ENCODE results near the gene GLCCI1. TPM values are rescaled to one million over a fixed set of nuclear protein-coding genes. Genes with fewer than 3 reads are reported as not detected.

The GLCCI1 gene
- total RNA-seq, 1 experiment from 2014 or later = 4.6 TPM

- no peaks in the 10 kb centered on the region for H3K9me3 ChIP-seq (ENCODE audit: control insufficient read depth in 1 of 2, insufficient read depth in 1 of 2, low read depth in 1 of 2, low read length in 2 of 2)
- BruUV-seq (replicated peaks) = no TSS peak
- DNase-seq (ENCODE audit: low read depth, low spot score) = no peak
- POLR2A ChIA-PET = no interaction called here
- TF ChIP-seq YY1 (IDR thresholded peaks at IDR 0.05; ENCODE audit: extremely low read depth, insufficient replicate concordance, low read depth, low read length) (no peak), ZFX (IDR thresholded peaks at IDR 0.05) (no peak), EZH2 (IDR thresholded peaks at IDR 0.05) (no peak), SRF (IDR thresholded peaks at IDR 0.05; ENCODE audit: low read depth) (no peak), JUND (IDR thresholded peaks at IDR 0.05) (no peak), FOSL1 (IDR thresholded peaks at IDR 0.05; ENCODE audit: low read depth) (no peak), ELF1 (IDR thresholded peaks at IDR 0.05; ENCODE audit: borderline replicate concordance, low read depth) (no peak), ATF3 (IDR thresholded peaks at IDR 0.05) (no peak), POLR2AphosphoS5 (IDR thresholded peaks at IDR 0.05; ENCODE audit: low read depth, low read length) (no peak), SIN3A (IDR thresholded peaks at IDR 0.05; ENCODE audit: low read depth) (no peak), EZH2phosphoT487 (IDR thresholded peaks at IDR 0.05; ENCODE audit: borderline replicate concordance) (no peak), CBX3 (IDR thresholded peaks at IDR 0.05; ENCODE audit: low read depth) (no peak), CEBPB (IDR thresholded peaks at IDR 0.05; ENCODE audit: low read depth) (no peak)
- TF ChIP-seq, protein P1, sequence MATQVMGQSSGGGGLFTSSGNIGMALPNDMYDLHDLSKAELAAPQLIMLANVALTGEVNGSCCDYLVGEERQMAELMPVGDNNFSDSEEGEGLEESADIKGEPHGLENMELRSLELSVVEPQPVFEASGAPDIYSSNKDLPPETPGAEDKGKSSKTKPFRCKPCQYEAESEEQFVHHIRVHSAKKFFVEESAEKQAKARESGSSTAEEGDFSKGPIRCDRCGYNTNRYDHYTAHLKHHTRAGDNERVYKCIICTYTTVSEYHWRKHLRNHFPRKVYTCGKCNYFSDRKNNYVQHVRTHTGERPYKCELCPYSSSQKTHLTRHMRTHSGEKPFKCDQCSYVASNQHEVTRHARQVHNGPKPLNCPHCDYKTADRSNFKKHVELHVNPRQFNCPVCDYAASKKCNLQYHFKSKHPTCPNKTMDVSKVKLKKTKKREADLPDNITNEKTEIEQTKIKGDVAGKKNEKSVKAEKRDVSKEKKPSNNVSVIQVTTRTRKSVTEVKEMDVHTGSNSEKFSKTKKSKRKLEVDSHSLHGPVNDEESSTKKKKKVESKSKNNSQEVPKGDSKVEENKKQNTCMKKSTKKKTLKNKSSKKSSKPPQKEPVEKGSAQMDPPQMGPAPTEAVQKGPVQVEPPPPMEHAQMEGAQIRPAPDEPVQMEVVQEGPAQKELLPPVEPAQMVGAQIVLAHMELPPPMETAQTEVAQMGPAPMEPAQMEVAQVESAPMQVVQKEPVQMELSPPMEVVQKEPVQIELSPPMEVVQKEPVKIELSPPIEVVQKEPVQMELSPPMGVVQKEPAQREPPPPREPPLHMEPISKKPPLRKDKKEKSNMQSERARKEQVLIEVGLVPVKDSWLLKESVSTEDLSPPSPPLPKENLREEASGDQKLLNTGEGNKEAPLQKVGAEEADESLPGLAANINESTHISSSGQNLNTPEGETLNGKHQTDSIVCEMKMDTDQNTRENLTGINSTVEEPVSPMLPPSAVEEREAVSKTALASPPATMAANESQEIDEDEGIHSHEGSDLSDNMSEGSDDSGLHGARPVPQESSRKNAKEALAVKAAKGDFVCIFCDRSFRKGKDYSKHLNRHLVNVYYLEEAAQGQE (IDR thresholded peaks at IDR 0.05; ENCODE audit: low read depth) = no peak
- TF ChIP-seq, protein P2, sequence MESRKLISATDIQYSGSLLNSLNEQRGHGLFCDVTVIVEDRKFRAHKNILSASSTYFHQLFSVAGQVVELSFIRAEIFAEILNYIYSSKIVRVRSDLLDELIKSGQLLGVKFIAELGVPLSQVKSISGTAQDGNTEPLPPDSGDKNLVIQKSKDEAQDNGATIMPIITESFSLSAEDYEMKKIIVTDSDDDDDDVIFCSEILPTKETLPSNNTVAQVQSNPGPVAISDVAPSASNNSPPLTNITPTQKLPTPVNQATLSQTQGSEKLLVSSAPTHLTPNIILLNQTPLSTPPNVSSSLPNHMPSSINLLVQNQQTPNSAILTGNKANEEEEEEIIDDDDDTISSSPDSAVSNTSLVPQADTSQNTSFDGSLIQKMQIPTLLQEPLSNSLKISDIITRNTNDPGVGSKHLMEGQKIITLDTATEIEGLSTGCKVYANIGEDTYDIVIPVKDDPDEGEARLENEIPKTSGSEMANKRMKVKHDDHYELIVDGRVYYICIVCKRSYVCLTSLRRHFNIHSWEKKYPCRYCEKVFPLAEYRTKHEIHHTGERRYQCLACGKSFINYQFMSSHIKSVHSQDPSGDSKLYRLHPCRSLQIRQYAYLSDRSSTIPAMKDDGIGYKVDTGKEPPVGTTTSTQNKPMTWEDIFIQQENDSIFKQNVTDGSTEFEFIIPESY (IDR thresholded peaks at IDR 0.05; ENCODE audit: extremely low read depth, insufficient replicate concordance, low read length) = no peak
- TF ChIP-seq, protein P3, sequence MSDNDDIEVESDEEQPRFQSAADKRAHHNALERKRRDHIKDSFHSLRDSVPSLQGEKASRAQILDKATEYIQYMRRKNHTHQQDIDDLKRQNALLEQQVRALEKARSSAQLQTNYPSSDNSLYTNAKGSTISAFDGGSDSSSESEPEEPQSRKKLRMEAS (IDR thresholded peaks at IDR 0.05) = no peak
- TF ChIP-seq, protein P4, sequence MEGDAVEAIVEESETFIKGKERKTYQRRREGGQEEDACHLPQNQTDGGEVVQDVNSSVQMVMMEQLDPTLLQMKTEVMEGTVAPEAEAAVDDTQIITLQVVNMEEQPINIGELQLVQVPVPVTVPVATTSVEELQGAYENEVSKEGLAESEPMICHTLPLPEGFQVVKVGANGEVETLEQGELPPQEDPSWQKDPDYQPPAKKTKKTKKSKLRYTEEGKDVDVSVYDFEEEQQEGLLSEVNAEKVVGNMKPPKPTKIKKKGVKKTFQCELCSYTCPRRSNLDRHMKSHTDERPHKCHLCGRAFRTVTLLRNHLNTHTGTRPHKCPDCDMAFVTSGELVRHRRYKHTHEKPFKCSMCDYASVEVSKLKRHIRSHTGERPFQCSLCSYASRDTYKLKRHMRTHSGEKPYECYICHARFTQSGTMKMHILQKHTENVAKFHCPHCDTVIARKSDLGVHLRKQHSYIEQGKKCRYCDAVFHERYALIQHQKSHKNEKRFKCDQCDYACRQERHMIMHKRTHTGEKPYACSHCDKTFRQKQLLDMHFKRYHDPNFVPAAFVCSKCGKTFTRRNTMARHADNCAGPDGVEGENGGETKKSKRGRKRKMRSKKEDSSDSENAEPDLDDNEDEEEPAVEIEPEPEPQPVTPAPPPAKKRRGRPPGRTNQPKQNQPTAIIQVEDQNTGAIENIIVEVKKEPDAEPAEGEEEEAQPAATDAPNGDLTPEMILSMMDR (IDR thresholded peaks at IDR 0.05 in 2 of 3, conservative IDR thresholded peaks at IDR 0.05 in 1 of 3; ENCODE audit: borderline replicate concordance in 1 of 3, insufficient read depth in 1 of 3, low read depth in 2 of 3, low read length in 2 of 3) = no peak
- H4K20me1 ChIP-seq (ENCODE audit: insufficient read depth) = no peaks in the 10 kb centered on the region
- RAD21 ChIA-PET (ENCODE audit: low non-redundant PET in 1 of 2, low total read pairs in 2 of 2, uncharacterized antibody in 2 of 2, unreplicated experiment in 2 of 2) = no interaction called here
- no peak overlapping the region for H3K4me2 ChIP-seq (ENCODE audit: low read length)
- H3K4me1 ChIP-seq (ENCODE audit: control insufficient read depth in 1 of 2, insufficient read depth in 2 of 2, low read length in 2 of 2) = no peaks in the 10 kb centered on the region
- intact Hi-C loops (cut with micrococcal nuclease) = no loop called here
- H3K4me3 ChIP-seq (replicated peaks in 1 of 2; ENCODE audit: low read depth in 1 of 2, low read length in 2 of 2) = no peak overlapping the region
- no peaks in the 10 kb centered on the region for H3K27me3 ChIP-seq (ENCODE audit: insufficient read depth, low read length)
- CTCF ChIA-PET = no interaction called here
- H3K36me3 ChIP-seq (ENCODE audit: control insufficient read depth in 1 of 2, insufficient read depth in 2 of 2, low read length in 2 of 2) = no peaks in the 10 kb centered on the region
- H3K9me2 ChIP-seq (ENCODE audit: insufficient read depth) = no peaks in the 10 kb centered on the region
- ATAC-seq = no peak
- no peak overlapping the region for H3K9ac ChIP-seq (ENCODE audit: low read length)
- no peak overlapping the region for H2AFZ ChIP-seq (ENCODE audit: low read depth, low read length, poor library complexity, severe bottlenecking)
- no peak overlapping the region for H3K27ac ChIP-seq (ENCODE audit: low read depth, low read length)
- H3K79me2 ChIP-seq (ENCODE audit: insufficient read depth, low read length) = no peaks in the 10 kb centered on the region
These were observed 89.0 kb downstream of the GLCCI1 start for GRCh38 chr7:8057566-8057965.

Data from HCT116 (cell line).